Ishikawa (cell line): ENCODE data around the gene FOXL2.

ENCODE experiments used
- CEBPB ChIP-seq: IDR thresholded peaks from 2 replicates; pipeline ENCODE4 v1.6.1; 2012
- CREB1 ChIP-seq: IDR thresholded peaks from 2 replicates; pipeline ENCODE4 v1.6.1; 2012; ENCODE audit warnings: low read depth
- EP300 ChIP-seq: IDR thresholded peaks from 2 replicates; pipeline ENCODE4 v1.6.1; 2012; ENCODE audit warnings: borderline replicate concordance
- FOXM1 ChIP-seq: IDR thresholded peaks from 2 replicates; pipeline ENCODE4 v1.6.1; 2012; ENCODE audit warnings: low read depth, borderline replicate concordance
- TAF1 ChIP-seq: IDR thresholded peaks from 2 replicates; pipeline ENCODE4 v1.6.1; 2012; ENCODE audit warnings: low read depth, mild to moderate bottlenecking
- USF1 ChIP-seq: IDR thresholded peaks from 2 replicates; pipeline ENCODE4 v1.6.1; 2012
- TF ChIP-seq, protein P1 (sequence below): IDR thresholded peaks from 2 replicates; pipeline ENCODE4 v1.6.1; 2012; ENCODE audit warnings: low read depth, mild to moderate bottlenecking

GRCh38 chr3:138935863-138936740 lies 10.8 kb downstream of the FOXL2 start:
- TF ChIP-seq TAF1 (peak; percentile 23; the same call in 1 of the 2 replicates), CEBPB (no peak), EP300 (no peak), CREB1 (no peak), USF1 (peak; percentile 82), FOXM1 (no peak)
- TF ChIP-seq, protein P1, sequence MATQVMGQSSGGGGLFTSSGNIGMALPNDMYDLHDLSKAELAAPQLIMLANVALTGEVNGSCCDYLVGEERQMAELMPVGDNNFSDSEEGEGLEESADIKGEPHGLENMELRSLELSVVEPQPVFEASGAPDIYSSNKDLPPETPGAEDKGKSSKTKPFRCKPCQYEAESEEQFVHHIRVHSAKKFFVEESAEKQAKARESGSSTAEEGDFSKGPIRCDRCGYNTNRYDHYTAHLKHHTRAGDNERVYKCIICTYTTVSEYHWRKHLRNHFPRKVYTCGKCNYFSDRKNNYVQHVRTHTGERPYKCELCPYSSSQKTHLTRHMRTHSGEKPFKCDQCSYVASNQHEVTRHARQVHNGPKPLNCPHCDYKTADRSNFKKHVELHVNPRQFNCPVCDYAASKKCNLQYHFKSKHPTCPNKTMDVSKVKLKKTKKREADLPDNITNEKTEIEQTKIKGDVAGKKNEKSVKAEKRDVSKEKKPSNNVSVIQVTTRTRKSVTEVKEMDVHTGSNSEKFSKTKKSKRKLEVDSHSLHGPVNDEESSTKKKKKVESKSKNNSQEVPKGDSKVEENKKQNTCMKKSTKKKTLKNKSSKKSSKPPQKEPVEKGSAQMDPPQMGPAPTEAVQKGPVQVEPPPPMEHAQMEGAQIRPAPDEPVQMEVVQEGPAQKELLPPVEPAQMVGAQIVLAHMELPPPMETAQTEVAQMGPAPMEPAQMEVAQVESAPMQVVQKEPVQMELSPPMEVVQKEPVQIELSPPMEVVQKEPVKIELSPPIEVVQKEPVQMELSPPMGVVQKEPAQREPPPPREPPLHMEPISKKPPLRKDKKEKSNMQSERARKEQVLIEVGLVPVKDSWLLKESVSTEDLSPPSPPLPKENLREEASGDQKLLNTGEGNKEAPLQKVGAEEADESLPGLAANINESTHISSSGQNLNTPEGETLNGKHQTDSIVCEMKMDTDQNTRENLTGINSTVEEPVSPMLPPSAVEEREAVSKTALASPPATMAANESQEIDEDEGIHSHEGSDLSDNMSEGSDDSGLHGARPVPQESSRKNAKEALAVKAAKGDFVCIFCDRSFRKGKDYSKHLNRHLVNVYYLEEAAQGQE, result no peak
